ENCODE data around the gene NEDD8. TPM values are rescaled to one million over a fixed set of nuclear protein-coding genes. Genes with fewer than 3 reads are reported as not detected.

Gene NEDD8
- total and polyA plus RNA-seq, 2 experiments from 2014 or later = 130 to 418 TPM

GRCh38 chr14:24235804-24236688, 3.9 kb upstream of the NEDD8 start:
- Mint-ChIP-seq H3K27me3 (ENCODE audit: insufficient read depth, low read depth, poor library complexity) (peaks cover 7% of the 10 kb centered on the region), H3K4me1 (peaks cover 16% of the 10 kb centered on the region), H3K27ac (no peak overlapping the region), H3K9me3 (no peaks in the 10 kb centered on the region), H3K4me3 (no peak overlapping the region), H3K36me3 (ENCODE audit: low read depth) (peaks cover 52% of the 10 kb centered on the region)
- Histone ChIP-seq H2AFZ (no peak overlapping the region), H3K4me3 (no peak overlapping the region), H3K27ac (ENCODE audit: low read depth) (no peak overlapping the region), H3K4me2 (no peak overlapping the region), H3K36me3 (ENCODE audit: insufficient read depth) (peaks cover 17% of the 10 kb centered on the region; the same call in 1 of the 2 replicates), H3K9me2 (ENCODE audit: insufficient read depth) (no peaks in the 10 kb centered on the region), H3K79me2 (replicated peaks; ENCODE audit: insufficient read depth) (peaks cover 24% of the 10 kb centered on the region), H3K27me3 (ENCODE audit: insufficient read depth) (no peaks in the 10 kb centered on the region), H3F3A (replicated peaks; ENCODE audit: low read depth) (peaks cover 7% of the 10 kb centered on the region; the same call in 1 of the 2 replicates), H4K20me1 (replicated peaks; ENCODE audit: insufficient read depth) (peaks cover 3% of the 10 kb centered on the region; the same call in 1 of the 2 replicates), H3K4me1 (ENCODE audit: insufficient read depth) (peaks cover 14% of the 10 kb centered on the region)
- TF ChIP-seq JUNB (IDR thresholded peaks at IDR 0.05; ENCODE audit: unreplicated experiment) (no peak), EZH2phosphoT487 (IDR thresholded peaks at IDR 0.05; ENCODE audit: unreplicated experiment) (no peak), STAT1 (IDR thresholded peaks at IDR 0.05; ENCODE audit: unreplicated experiment) (no peak), NANOG (IDR thresholded peaks at IDR 0.05; ENCODE audit: borderline replicate concordance) (no peak), CREB1 (CRISPR knock-in tag; IDR thresholded peaks at IDR 0.05; ENCODE audit: low read depth) (no peak), ZNF114 (CRISPR knock-in tag; IDR thresholded peaks at IDR 0.05) (no peak), POLR2AphosphoS5 (IDR thresholded peaks at IDR 0.05; ENCODE audit: low read depth) (no peak), ZNF331 (CRISPR knock-in tag; IDR thresholded peaks at IDR 0.05; ENCODE audit: low read depth) (no peak), CTCF (conservative IDR thresholded peaks at IDR 0.05; ENCODE audit: low read depth in 2 of 2) (no peak), REST (IDR thresholded peaks at IDR 0.05; ENCODE audit: unreplicated experiment) (no peak), EZH2 (IDR thresholded peaks at IDR 0.05; ENCODE audit: low read depth, unreplicated experiment) (no peak)
- TF ChIP-seq, protein P1, sequence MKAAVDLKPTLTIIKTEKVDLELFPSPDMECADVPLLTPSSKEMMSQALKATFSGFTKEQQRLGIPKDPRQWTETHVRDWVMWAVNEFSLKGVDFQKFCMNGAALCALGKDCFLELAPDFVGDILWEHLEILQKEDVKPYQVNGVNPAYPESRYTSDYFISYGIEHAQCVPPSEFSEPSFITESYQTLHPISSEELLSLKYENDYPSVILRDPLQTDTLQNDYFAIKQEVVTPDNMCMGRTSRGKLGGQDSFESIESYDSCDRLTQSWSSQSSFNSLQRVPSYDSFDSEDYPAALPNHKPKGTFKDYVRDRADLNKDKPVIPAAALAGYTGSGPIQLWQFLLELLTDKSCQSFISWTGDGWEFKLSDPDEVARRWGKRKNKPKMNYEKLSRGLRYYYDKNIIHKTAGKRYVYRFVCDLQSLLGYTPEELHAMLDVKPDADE (IDR thresholded peaks at IDR 0.05) = no peak
- TF ChIP-seq, protein P2, sequence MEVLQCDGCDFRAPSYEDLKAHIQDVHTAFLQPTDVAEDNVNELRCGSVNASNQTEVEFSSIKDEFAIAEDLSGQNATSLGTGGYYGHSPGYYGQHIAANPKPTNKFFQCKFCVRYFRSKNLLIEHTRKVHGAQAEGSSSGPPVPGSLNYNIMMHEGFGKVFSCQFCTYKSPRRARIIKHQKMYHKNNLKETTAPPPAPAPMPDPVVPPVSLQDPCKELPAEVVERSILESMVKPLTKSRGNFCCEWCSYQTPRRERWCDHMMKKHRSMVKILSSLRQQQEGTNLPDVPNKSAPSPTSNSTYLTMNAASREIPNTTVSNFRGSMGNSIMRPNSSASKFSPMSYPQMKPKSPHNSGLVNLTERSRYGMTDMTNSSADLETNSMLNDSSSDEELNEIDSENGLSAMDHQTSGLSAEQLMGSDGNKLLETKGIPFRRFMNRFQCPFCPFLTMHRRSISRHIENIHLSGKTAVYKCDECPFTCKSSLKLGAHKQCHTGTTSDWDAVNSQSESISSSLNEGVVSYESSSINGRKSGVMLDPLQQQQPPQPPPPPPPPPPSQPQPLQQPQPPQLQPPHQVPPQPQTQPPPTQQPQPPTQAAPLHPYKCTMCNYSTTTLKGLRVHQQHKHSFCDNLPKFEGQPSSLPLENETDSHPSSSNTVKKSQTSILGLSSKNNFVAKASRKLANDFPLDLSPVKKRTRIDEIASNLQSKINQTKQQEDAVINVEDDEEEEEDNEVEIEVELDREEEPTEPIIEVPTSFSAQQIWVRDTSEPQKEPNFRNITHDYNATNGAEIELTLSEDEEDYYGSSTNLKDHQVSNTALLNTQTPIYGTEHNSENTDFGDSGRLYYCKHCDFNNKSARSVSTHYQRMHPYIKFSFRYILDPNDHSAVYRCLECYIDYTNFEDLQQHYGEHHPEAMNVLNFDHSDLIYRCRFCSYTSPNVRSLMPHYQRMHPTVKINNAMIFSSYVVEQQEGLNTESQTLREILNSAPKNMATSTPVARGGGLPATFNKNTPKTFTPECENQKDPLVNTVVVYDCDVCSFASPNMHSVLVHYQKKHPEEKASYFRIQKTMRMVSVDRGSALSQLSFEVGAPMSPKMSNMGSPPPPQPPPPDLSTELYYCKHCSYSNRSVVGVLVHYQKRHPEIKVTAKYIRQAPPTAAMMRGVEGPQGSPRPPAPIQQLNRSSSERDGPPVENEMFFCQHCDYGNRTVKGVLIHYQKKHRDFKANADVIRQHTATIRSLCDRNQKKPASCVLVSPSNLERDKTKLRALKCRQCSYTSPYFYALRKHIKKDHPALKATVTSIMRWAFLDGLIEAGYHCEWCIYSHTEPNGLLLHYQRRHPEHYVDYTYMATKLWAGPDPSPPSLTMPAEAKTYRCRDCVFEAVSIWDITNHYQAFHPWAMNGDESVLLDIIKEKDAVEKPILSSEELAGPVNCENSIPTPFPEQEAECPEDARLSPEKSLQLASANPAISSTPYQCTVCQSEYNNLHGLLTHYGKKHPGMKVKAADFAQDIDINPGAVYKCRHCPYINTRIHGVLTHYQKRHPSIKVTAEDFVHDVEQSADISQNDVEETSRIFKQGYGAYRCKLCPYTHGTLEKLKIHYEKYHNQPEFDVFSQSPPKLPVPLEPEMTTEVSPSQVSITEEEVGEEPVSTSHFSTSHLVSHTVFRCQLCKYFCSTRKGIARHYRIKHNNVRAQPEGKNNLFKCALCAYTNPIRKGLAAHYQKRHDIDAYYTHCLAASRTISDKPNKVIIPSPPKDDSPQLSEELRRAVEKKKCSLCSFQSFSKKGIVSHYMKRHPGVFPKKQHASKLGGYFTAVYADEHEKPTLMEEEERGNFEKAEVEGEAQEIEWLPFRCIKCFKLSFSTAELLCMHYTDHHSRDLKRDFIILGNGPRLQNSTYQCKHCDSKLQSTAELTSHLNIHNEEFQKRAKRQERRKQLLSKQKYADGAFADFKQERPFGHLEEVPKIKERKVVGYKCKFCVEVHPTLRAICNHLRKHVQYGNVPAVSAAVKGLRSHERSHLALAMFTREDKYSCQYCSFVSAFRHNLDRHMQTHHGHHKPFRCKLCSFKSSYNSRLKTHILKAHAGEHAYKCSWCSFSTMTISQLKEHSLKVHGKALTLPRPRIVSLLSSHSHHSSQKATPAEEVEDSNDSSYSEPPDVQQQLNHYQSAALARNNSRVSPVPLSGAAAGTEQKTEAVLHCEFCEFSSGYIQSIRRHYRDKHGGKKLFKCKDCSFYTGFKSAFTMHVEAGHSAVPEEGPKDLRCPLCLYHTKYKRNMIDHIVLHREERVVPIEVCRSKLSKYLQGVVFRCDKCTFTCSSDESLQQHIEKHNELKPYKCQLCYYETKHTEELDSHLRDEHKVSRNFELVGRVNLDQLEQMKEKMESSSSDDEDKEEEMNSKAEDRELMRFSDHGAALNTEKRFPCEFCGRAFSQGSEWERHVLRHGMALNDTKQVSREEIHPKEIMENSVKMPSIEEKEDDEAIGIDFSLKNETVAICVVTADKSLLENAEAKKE (CRISPR knock-in tag; IDR thresholded peaks at IDR 0.05) = no peak
- DNase-seq (ENCODE audit: low spot score) = no peak
- ATAC-seq = no peak

Data from GM23338 (cell line).